ENCODE measurements around the gene NOD1.
A peak's percentile ranks its signal among the peaks of the same experiment; 100 is the strongest.
"Not testable (repeated sequence)": the region's sequence is repeated elsewhere in the genome, so short reads cannot be mapped to it uniquely, and the experiment has no call there.

Gene NOD1

GRCh38 chr7:30412782-30413504, 65.6 kb downstream of the NOD1 start:
- peak; percentile 57 for DNase-seq (ENCODE audit: low spot score)

- no peak for DNase-seq (ENCODE audit: low spot score)
Observed at GRCh38 chr7:30411897-30412296, 66.7 kb downstream of the NOD1 start.

- no peak for DNase-seq (ENCODE audit: low spot score)
Observed at GRCh38 chr7:30411173-30411572, 67.4 kb downstream of the NOD1 start.

DNA sequence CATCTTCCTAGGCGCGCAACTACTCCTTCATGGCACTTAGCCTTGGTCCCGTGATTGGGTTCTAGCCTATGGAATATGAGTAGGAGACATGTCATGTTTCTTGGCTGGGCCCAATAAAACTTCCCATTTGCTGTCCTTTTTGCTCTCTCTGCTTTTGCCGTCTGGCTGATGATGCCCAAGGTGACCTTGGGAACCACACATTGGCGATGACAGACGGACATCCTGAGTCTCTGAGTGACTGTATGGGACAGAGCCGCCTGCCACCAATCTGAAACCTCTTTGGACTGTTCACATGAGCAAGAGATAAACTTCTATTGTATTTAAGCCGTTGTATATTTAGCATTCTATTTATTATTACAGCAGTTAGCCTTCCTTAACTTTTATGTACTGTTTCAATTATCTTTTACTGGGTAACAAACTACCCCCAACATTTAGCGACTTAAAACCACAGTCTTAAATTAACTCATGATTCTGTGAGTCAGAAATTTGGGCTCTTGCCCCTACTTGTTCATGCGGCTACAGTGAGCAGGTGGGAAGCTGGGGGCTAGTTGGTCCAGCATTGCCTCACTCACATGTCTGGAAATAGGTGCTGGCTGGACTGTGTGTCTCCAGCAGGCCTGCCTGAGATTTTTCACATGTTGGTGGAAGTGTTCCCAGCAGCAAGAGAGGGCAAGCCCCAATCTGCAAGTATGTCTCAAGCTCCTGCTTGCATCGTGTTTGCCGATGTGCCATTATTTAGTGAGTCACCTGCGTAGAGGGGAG, 71.7 kb downstream of the NOD1 start:
- DNase-seq (ENCODE audit: low spot score) = peak; percentile 54

- DNase-seq (ENCODE audit: low spot score) = no peak
Observed at GRCh38 chr7:30405179-30405578, 73.4 kb downstream of the NOD1 start.

- no peak for DNase-seq (ENCODE audit: low spot score)
Observed at GRCh38 chr7:30403477-30403876, 75.1 kb downstream of the NOD1 start.

GRCh38 chr7:30396389-30396788, 82.2 kb downstream of the NOD1 start:
- DNase-seq (ENCODE audit: low spot score) = no peak

GRCh38 chr7:30395676-30396075, 82.9 kb downstream of the NOD1 start:
- DNase-seq (ENCODE audit: low spot score) = no peak

DNA sequence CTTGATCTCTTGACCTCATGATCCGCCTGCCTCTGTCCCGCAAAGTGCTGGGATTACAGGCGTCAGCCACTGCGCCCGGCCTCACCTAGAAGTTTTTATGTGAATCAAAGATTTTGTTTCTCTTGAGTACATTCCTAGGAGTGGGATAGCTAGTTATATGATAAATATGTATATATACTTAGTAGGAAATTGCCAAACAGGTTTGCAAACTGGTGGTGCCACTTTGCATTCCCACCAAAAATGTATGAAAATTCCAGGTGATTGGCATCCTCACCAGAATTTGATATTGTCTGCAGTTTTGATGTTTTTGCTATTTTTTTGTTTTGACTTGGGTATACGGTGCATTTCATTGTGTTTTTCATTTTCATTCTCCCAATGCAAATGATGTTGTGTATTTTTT, 86.8 kb downstream of the NOD1 start:
- DNase-seq (ENCODE audit: low spot score) = no peak

DNA sequence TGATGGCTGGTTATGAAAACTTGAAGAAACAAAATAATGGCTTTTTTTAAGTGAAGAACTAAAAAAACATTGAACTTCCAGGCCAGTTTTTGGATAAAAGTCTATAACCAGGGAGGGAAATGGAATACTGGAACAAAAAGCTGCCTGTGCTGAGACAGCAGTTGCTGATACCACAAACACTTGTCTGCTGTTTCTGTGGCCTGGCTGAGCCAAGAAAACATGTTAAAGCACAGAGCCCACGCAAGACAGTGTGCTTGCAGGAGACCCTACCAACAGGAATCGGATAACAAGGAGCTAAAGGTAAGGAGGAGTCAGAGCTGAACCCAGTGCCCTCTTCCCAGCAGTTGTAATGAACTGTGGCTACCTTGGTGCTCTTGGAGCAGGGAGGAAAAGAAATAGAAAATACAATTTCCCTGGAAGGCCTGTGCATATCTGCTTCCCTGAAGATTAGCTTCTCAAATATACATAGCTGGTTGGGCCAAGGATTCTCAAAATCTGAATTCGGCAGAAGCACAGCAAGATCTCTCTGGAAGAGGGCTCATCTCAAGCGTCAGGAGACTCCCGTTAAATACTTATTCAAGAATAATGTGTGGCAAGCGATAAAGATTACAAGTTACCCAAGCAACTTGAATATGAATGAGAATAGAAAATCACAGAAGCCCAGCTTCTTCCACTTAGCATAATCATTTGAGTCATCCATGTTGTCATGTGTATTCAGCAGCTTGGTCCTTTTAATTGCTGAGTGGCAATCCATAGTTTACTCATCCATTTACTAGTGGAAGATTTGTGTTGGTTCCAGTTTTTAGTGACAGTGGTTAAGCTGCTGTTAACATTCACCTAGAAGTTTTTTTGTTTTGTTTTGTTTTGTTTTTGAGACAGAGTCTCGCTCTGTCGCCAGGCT, 87.6 kb downstream of the NOD1 start:
- no peak for DNase-seq (ENCODE audit: low spot score)

- DNase-seq (ENCODE audit: low spot score) = no peak
Observed at GRCh38 chr7:30389791-30390190, 88.8 kb downstream of the NOD1 start.

GRCh38 chr7:30382607-30383006, 96.0 kb downstream of the NOD1 start:
- no peak for DNase-seq (ENCODE audit: low spot score)

- not testable (repeated sequence) for DNase-seq (ENCODE audit: low spot score)
Observed at GRCh38 chr7:30380824-30381223, 97.8 kb downstream of the NOD1 start.

DNA sequence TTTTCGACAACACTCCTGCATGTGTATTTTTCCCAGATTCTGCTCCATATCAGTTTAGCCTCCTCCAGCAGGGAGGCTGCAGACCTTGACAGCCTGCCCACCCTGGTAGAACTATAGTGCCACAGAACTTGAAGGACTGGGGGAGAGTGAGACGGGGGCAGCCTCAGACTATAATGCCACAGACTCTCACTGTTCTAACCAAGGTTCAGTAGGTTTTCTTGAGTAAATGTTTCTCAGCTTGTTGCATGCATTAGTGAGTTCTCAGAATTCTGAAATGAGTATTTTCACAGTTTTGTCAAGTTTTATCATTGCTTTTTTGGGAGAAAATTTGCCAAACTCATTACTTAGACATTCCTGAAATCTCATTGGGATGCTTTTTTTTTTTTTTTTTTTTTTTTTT, 98.3 kb downstream of the NOD1 start:
- DNase-seq (ENCODE audit: low spot score) = no peak

- no peak for DNase-seq (ENCODE audit: low spot score)
Observed at GRCh38 chr7:30379741-30380140, 98.8 kb downstream of the NOD1 start.

- DNase-seq (ENCODE audit: low spot score) = no peak
Observed at GRCh38 chr7:30379131-30379530, 99.5 kb downstream of the NOD1 start.

DNA sequence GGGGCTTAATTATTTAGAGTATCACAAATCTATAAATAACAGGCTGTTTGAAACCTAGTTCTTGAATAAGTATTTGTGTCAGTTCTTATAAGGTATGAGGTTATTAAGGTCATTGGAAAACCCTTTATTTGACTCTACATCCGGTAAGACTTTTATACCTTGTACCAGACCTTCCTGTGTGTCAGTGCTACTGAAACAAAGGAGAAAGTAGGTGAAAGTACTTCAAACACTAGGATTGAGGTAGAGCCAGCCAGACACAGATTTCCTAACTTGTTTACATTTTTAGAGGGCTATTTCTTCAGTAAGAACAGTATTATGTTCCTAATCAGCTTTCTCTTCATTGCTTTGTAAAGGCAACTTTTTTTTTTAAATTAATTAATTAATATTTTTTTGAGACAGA, 100.3 kb downstream of the NOD1 start:
- DNase-seq (ENCODE audit: low spot score) = no peak

Data from left forelimb (tissue), 1 donor.